CD4-positive, alpha-beta T cell treated with Interleukin-17A for 4 hours (primary cell): ENCODE data around the gene NDOR1.
A peak's percentile ranks its signal among the peaks of the same experiment; 100 is the strongest.

Experiments
- DNase-seq: peaks from one replicate; pipeline ENCODE4 v3.0.0-alpha.2; 2020; ENCODE audit warnings: mixed read lengths

The NDOR1 gene

GRCh38 chr9:137221506-137222111 lies 16.1 kb downstream of the NDOR1 start:
- DNase-seq: peak; percentile 44

DNA sequence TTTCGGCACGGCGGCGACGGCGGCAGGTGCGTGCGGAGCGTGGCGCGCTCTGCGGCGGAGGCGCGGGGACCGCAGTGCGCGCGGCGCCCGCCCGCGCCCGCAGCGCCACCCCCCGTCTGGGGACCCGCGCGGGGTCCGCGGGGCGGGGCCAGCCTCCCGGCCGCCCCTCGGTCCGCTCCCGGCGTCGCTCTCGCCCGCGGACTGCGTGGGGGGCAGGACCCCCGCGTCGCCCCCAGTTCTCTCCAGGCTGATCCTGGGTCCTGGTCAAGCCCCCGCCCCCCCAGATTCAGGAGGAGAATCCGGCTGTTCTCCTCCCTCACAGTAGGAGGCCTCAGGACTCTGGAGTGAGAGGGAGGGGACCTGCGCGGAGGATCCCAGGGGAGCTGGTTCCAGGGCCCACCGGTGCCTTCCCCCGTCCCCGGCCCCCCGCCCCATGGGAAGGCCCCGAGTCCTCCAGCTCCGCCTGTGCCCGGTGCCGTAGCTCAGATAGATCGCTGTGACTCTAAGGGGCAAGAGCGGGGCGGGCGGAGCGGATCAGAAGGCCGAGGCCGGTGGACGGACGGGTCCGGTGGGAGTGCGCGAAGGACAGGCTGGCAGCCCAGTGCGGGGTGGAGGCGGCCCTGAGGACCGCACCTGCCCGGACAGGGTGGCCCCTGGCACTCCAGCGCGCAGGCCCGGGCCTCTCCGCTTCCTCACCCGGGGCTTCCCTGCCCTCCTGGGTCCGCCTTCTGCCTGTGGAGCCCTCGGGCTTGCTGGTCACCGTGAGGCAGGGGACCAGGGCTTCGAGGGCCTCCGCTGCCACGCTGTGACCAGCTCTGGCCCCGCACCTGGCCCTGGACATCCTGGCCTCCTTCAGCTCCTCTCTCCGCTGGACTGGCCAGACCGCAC lies 16.9 kb downstream of the NDOR1 start, which contains the start of gene RNF208:
Gene RNF208, minus strand, starts transcription at position 51 of the 888 bp plus-strand sequence. CDS start 1,028 bp downstream, outside the sequence.
- peak; percentile 24 for DNase-seq

- peak; percentile 98 for DNase-seq
These were observed 17.8 kb downstream of the NDOR1 start for GRCh38 chr9:137223078-137223970.

- no peak for DNase-seq
These were observed 19.6 kb downstream of the NDOR1 start, which contains the start of gene CYSRT1 for GRCh38 chr9:137224830-137225694. TSS of gene CYSRT1 (plus strand) at chr9:137225174. CDS start at chr9:137225622, 448 bp downstream.

GRCh38 chr9:137225699-137226331 lies 20.3 kb downstream of the NDOR1 start:
- DNase-seq: no peak

DNA sequence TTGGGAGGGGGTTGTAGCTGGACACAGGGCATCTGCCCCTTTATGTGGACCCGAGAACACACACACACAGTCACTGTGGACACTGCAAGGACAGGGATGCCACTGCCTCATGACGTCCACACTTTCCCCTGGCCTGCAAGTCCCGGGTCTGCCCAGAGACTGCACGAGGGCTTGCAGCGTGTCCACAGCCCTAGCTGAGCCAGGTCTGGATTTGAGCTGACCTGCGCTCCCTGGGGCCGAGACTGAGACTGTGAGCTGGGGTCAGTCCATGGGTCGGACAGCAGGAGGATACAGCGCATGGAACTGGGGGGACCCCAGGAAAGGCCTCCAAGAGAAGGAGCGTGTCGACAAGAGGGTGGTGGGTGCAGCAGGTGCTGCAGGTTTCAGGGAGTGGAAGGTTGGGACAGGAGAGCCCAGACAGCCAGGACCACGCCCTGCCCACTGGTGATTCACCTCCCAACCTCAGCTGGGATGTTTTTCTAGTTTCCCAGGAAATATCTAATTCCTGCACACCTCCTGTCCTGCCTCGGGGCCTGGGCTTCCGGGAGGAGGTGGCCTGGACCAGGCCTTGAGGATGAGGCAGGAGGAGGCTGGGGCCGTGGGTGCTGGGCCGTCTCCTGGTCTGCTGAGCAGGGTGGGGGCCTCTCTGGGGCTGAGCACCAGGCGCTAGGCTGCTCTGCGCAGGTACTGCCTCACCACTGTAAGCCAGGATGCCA lies 21.0 kb downstream of the NDOR1 start:
- no peak for DNase-seq

- DNase-seq: peak; percentile 87
These were observed 21.8 kb downstream of the NDOR1 start, which contains the start of gene RNF224 for GRCh38 chr9:137227054-137227852. TSS of gene RNF224 (plus strand) at chr9:137227502. CDS start at chr9:137228336, 834 bp downstream.

DNA sequence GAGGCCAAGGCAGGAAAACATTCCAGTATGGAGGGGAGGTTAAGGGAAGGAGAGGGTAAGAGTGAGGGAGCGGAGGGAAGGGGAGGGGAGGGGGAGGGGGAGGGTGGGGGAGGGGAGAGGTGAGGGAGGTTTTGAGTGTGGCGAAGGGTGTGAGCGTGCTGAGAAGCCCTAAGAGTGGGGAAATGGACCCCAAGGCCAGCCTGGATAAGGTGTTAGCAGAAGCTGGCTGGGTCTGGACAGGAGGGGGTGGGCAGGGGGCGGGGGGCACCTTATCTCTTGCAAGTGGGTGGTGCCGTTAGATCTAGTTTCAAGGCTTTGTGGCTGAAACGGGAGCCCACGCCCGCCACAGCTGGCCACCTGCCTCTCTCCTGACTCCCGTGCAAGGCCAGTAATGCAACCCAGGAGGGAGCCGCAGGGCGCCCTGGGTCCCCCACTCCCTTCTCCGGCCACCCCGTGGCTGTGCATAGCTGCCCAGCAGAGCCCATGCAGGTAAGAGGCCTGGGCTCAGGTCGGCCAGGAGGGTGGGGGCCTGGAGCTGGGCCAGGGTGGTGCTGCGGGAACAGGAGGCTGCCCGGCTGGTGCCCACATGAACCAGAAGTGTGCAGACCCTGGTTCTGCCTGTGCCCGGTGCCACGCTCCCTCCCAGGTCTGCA lies 22.5 kb downstream of the NDOR1 start:
- no peak for DNase-seq

GRCh38 chr9:137228506-137228967 lies 23.0 kb downstream of the NDOR1 start:
- no peak for DNase-seq

GRCh38 chr9:137228968-137229896 lies 23.7 kb downstream of the NDOR1 start:
- DNase-seq: no peak

- no peak for DNase-seq
These were observed 24.6 kb downstream of the NDOR1 start for GRCh38 chr9:137229903-137230704.

DNA sequence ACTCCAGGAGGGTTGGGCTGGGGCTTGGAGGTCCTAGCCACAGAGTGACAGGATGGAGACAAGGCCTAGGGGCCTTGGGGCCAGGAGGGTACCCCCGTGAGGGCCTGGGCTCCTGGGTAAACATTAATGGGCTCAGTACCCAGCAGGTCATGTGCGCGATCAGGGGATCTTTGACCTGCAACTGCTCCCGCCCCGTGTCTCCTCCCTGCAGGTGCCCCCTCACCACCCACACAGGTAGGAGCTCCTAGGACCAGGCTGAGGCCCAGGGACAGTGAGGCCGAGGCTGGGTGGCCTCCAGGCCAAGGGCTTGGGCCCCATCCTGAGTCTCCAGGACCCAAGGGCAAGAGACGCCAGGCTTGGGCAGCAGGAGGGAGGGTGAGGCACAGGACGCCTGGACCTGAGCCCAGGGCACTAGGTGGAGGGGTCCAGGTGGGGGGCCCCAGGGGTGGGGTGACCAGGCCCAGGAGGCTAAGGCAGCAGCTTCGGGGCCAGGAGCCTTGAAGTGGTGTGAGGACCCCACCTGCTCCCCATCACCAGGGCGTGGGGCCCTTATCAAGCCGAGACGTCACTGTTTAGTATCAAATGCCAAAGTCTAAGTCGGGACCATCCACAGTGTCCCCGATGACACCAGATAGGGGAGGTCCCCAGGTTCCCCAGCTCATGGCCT lies 25.3 kb downstream of the NDOR1 start, which contains the start of gene SLC34A3:
Gene SLC34A3, plus strand, starts transcription at position 197 of the 667 bp plus-strand sequence. CDS start 802 bp downstream, outside the sequence.
- no peak for DNase-seq

- no peak for DNase-seq
These were observed 26.0 kb downstream of the NDOR1 start for GRCh38 chr9:137231372-137232039.

GRCh38 chr9:137232101-137232500 lies 26.6 kb downstream of the NDOR1 start:
- no peak for DNase-seq

- DNase-seq: no peak
These were observed 27.0 kb downstream of the NDOR1 start for GRCh38 chr9:137232510-137232909.
